ENCODE results near the gene SPOUT1.

SPOUT1 gene

GRCh38 chr9:128771745-128772519 lies 57.7 kb downstream of the SPOUT1 start, which contains the start of gene ZER1:
Gene ZER1 (minus strand): TSS chr9:128771927. CDS start chr9:128755565, 16,362 bp downstream.
- peak; percentile 97 for DNase-seq
- peak; percentile 96 for ATAC-seq

DNA sequence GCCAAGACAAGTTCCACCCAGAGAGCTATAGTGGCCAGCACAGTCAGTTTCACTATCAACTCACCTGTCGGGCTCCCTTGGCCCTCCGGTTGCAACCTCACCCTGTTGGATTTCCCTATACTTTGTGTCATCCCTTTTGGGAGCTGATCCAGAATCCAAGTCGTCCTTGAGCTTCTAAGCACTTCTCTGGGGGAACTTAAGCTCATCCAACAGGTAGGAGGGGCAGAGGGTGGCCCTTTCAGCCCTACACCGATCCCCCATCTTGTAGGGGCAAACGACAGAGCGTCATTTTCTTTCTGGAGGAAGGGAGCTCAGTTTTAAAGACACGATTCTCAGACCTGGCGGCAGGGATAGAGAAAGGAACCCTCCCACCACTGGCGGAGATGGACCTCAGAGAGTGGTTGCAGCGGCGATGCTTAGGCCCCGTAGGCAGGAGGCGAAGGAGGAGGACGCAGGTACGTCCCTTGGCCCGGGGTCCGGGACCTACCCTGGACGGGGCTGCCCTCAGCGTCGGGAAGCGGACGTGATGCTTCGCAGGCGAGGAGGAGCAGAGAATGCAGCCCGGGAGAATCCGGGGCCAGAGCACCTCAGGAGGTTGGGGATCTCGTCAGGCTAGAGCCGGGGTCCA lies 58.4 kb downstream of the SPOUT1 start:
- ATAC-seq (peak; percentile 3), DNase-seq (peak; percentile 13)

- DNase-seq, result no peak
- ATAC-seq, result no peak
These were observed 59.1 kb downstream of the SPOUT1 start for GRCh38 chr9:128770286-128771030.

Measured in stimulated activated naive CD8-positive, alpha-beta T cell treated with anti-CD3 and anti-CD28 coated beads, Interleukin-15, Interleukin-2, amounts not matched to agents 100 U/mL and 50 U/mL, for 24 hours (primary cell).